Gastrocnemius medialis (tissue), 4 donors: ENCODE results near the gene CASP8. TPM values are rescaled to one million over a fixed set of nuclear protein-coding genes. Genes with fewer than 3 reads are reported as not detected.
"Not testable (repeated sequence)": the region's sequence is repeated elsewhere in the genome, so short reads cannot be mapped to it uniquely, and the experiment has no call there.

ENCODE experiments used
- ATAC-seq, 2 donors: fragments of 150-250 bp; one replicate each; pipeline ENCODE4 v1.9.1; 2016
- DNase-seq, 2 donors: peaks; one replicate each; pipeline ENCODE4 v3.0.0-alpha.2; 2019
- H3K27ac ChIP-seq, 4 donors: fragments of 200-600 bp; sonication (generic); 1 replicate in 1 of 4; 2 replicates in 3 of 4; pipeline ENCODE4 v1.5.1; 2016 to 2018; ENCODE audit warnings: mild to moderate bottlenecking in 2 of 4, moderate library complexity in 1 of 4
- H3K27me3 ChIP-seq, 3 donors: fragments of 200-600 bp; sonication (generic) in 2 of 3; 1 replicate in 1 of 3; 2 replicates in 2 of 3; pipeline versions ENCODE4 v1.5.1 to v1.6.0; 2016 to 2019; ENCODE audit warnings: mild to moderate bottlenecking in 1 of 3, moderate library complexity in 1 of 3
- H3K36me3 ChIP-seq, 2 donors: fragments of 200-600 bp; sonication (generic) in 1 of 2; one replicate each; pipeline ENCODE4 v1.5.1; 2017 to 2018
- H3K4me1 ChIP-seq, 2 donors: fragments of 200-600 bp; sonication (generic) in 1 of 2; one replicate each; pipeline ENCODE4 v1.5.1; 2016 to 2017; ENCODE audit warnings: mild to moderate bottlenecking in 2 of 2
- H3K4me3 ChIP-seq, 4 donors: fragments of 200-600 bp; sonication (generic) in 3 of 4; 1 replicate in 1 of 4; 2 replicates in 3 of 4; pipeline ENCODE4 v1.5.1; 2016 to 2019; ENCODE audit warnings: mild to moderate bottlenecking in 2 of 4
- H3K9me3 ChIP-seq, 3 donors: fragments of 200-600 bp; sonication (generic) in 2 of 3; 1 replicate in 1 of 3; 2 replicates in 2 of 3; pipeline ENCODE4 v1.5.1; 2016 to 2019
- CTCF ChIP-seq, 5 experiments: fragments of 450-650 bp in 3 of 5; fragments of 200-600 bp in 2 of 5; sonication (generic) in 2 of 5; IDR thresholded peaks in 4 of 5; conservative IDR thresholded peaks in 1 of 5; 1 replicate in 4 of 5; 2 replicates in 1 of 5; pipeline ENCODE4 v1.5.1; 2016 to 2019; ENCODE audit warnings: antibody characterized with exemption in 5 of 5, mild to moderate bottlenecking in 3 of 5, moderate library complexity in 3 of 5
- POLR2A ChIP-seq, 2 donors: fragments of 450-650 bp; IDR thresholded peaks; one replicate each; pipeline ENCODE4 v1.6.1; 2017; ENCODE audit warnings: antibody characterized with exemption in 2 of 2, mild to moderate bottlenecking in 2 of 2, moderate library complexity in 2 of 2
- in situ Hi-C, 4 donors: fragments of 200-750 bp; cut with MboI; loops; one replicate each; pipeline versions ENCODE4 v1.15.0 to v1.8.0; 2017; ENCODE audit warnings: low sequenced_read_pairs in 4 of 4
- intact Hi-C: fragments of 100-400 bp; cut with DNase I; formaldehyde crosslinking; loops from one replicate; pipeline ENCODE4 v1.15.1; 2023; ENCODE audit warnings: low total_unique reads
- total RNA-seq, 4 donors: library from RNA; depleted of rRNA; stranded (reverse); fragments of >200 nt; gene quantifications; one replicate each; pipeline versions ENCODE4 v1.1.0 to v1.2.3, GENCODE V29; 2016

Gene CASP8
- total RNA-seq, 4 donors from 2014 or later, result 2.3 to 3.5 (median 2.9) TPM

GRCh38 chr2:201233812-201234662 is 26.3 kb upstream of the CASP8 start:
- H3K27me3 ChIP-seq, result no peaks in the 10 kb centered on the region
- peak overlapping the region in 1 of 4 donors; percentile 21 for H3K4me3 ChIP-seq
- H3K27ac ChIP-seq, result peak overlapping the region; percentile 10 to 45 (median 28)
- peaks cover 8 to 14% of the 10 kb centered on the region in 2 donors for H3K4me1 ChIP-seq
- in situ Hi-C loops, result loop anchor here in 2 of 4 donors (10.0 to 25.0 kb wide), 2 partner anchors 128 to 131 kb away; partner anchors contain the start of gene FLACC1 (in 1 of the 2)
- intact Hi-C loops, result loop anchor here (5.0 kb wide), 2 partner anchors 47 to 327 kb away; no protein-coding TSS in a partner anchor
- no peak for ATAC-seq
- no peaks in the 10 kb centered on the region for H3K9me3 ChIP-seq
- no peaks in the 10 kb centered on the region for H3K36me3 ChIP-seq
- no peak for DNase-seq
- no peak for TF ChIP-seq POLR2A (IDR thresholded peaks at IDR 0.05)
- no peak for TF ChIP-seq CTCF (IDR thresholded peaks at IDR 0.05 in 4 of 5, conservative IDR thresholded peaks at IDR 0.05 in 1 of 5)

GRCh38 chr2:201234663-201235135 is 25.6 kb upstream of the CASP8 start:
- TF ChIP-seq POLR2A (IDR thresholded peaks at IDR 0.05) (no peak), CTCF (IDR thresholded peaks at IDR 0.05 in 4 of 5, conservative IDR thresholded peaks at IDR 0.05 in 1 of 5) (no peak)
- no peaks in the 10 kb centered on the region for H3K9me3 ChIP-seq
- no peaks in the 10 kb centered on the region for H3K36me3 ChIP-seq
- ATAC-seq (no peak), DNase-seq (no peak)
- H3K27me3 ChIP-seq, result no peaks in the 10 kb centered on the region
- intact Hi-C loops, result loop anchor here (5.0 kb wide), 2 partner anchors 47 to 327 kb away; no protein-coding TSS in a partner anchor
- peaks cover 8 to 14% of the 10 kb centered on the region in 2 donors for H3K4me1 ChIP-seq
- in situ Hi-C loops, result loop anchor here in 2 of 4 donors (10.0 to 25.0 kb wide), 2 partner anchors 128 to 130 kb away; partner anchors contain the start of gene FLACC1 (in 1 of the 2)
- H3K4me3 ChIP-seq, result no peak overlapping the region
- no peak overlapping the region for H3K27ac ChIP-seq

- intact Hi-C loops, result no loop called here
- Histone ChIP-seq H3K36me3 (no peaks in the 10 kb centered on the region), H3K4me3 (peak overlapping the region in 1 of 4 donors; percentile 8), H3K9me3 (no peaks in the 10 kb centered on the region), H3K27me3 (no peaks in the 10 kb centered on the region), H3K27ac (no peak overlapping the region), H3K4me1 (peaks cover 8 to 14% of the 10 kb centered on the region in 2 donors)
- in situ Hi-C loops, result loop anchor here in 2 of 4 donors (10.0 to 25.0 kb wide), 2 partner anchors 126 to 129 kb away; partner anchors contain the start of gene FLACC1 (in 1 of the 2)
- TF ChIP-seq POLR2A (IDR thresholded peaks at IDR 0.05) (no peak), CTCF (IDR thresholded peaks at IDR 0.05 in 4 of 5, conservative IDR thresholded peaks at IDR 0.05 in 1 of 5) (peak; percentile 24 to 59 (median 51))
- peak; percentile 19 to 43 for DNase-seq
- ATAC-seq, result peak; percentile 14 to 43
Observed at GRCh38 chr2:201235860-201236811, 24.2 kb upstream of the CASP8 start.

GRCh38 chr2:201237486-201238123 is 22.7 kb upstream of the CASP8 start:
- Histone ChIP-seq H3K36me3 (no peaks in the 10 kb centered on the region), H3K4me3 (no peak overlapping the region), H3K27ac (no peak overlapping the region), H3K27me3 (no peaks in the 10 kb centered on the region), H3K4me1 (peaks cover 3 to 7% of the 10 kb centered on the region in 2 donors), H3K9me3 (no peaks in the 10 kb centered on the region)
- intact Hi-C loops, result no loop called here
- DNase-seq (no peak), ATAC-seq (no peak)
- in situ Hi-C loops, result loop anchor here in 2 of 4 donors (10.0 to 25.0 kb wide), 2 partner anchors 125 to 127 kb away; partner anchors contain the start of gene FLACC1 (in 1 of the 2)
- TF ChIP-seq POLR2A (IDR thresholded peaks at IDR 0.05) (no peak), CTCF (IDR thresholded peaks at IDR 0.05 in 4 of 5, conservative IDR thresholded peaks at IDR 0.05 in 1 of 5) (no peak)

- peak overlapping the region; percentile 16 to 60 (median 46) for H3K27ac ChIP-seq
- H3K27me3 ChIP-seq, intact Hi-C loops, H3K36me3 ChIP-seq, H3K4me3 ChIP-seq, H3K9me3 ChIP-seq, H3K4me1 ChIP-seq: not testable (repeated sequence)
- ATAC-seq, result peak; percentile 73 to 78
- peak; percentile 60 to 70 for DNase-seq
- in situ Hi-C loops, result loop anchor here in 2 of 4 donors (10.0 to 25.0 kb wide), 2 partner anchors 123 to 125 kb away; partner anchors contain the start of gene FLACC1 (in 1 of the 2)
Observed at GRCh38 chr2:201239167-201239935, 21.0 kb upstream of the CASP8 start.
